GM18868 (cell line): ENCODE results near the gene KIF18B.
"Not testable (repeated sequence)": the region's sequence is repeated elsewhere in the genome, so short reads cannot be mapped to it uniquely, and the experiment has no call there.

Source experiments
- ATAC-seq: cut with Tn5 transposase; IDR thresholded peaks from one replicate; pipeline ENCODE4 v1.9.1; 2021; ENCODE audit warnings: mild to moderate bottlenecking, moderate library complexity; ENCODE audit not compliant: unreplicated experiment

KIF18B gene

GRCh38 chr17:44970136-44970741, 22.7 kb upstream of the KIF18B start:
- no peak for ATAC-seq

GRCh38 chr17:44969144-44969780, 21.7 kb upstream of the KIF18B start:
- ATAC-seq: no peak

GRCh38 chr17:44968225-44969143, 20.9 kb upstream of the KIF18B start, which contains the start of gene C1QL1:
C1QL1 (minus strand) TSS chr17:44968303; CDS start chr17:44968048, 255 bp downstream.
- peak; percentile 89 for ATAC-seq

- no peak for ATAC-seq
Measured at GRCh38 chr17:44967907-44968224, 20.3 kb upstream of the KIF18B start.

- peak; percentile 22 for ATAC-seq
Measured at GRCh38 chr17:44967026-44967906, 19.7 kb upstream of the KIF18B start.

GRCh38 chr17:44966348-44967025, 18.9 kb upstream of the KIF18B start:
- ATAC-seq: no peak

GRCh38 chr17:44965481-44966234, 18.1 kb upstream of the KIF18B start:
- ATAC-seq: no peak

- no peak for ATAC-seq
Measured at GRCh38 chr17:44961921-44962350, 14.4 kb upstream of the KIF18B start.

- ATAC-seq: no peak
Measured at GRCh38 chr17:44960691-44961090, 13.1 kb upstream of the KIF18B start.

- ATAC-seq: no peak
Measured at GRCh38 chr17:44959821-44960531, 12.4 kb upstream of the KIF18B start.

GRCh38 chr17:44956998-44957981, 9.7 kb upstream of the KIF18B start:
- no peak for ATAC-seq

- ATAC-seq: no peak
Measured at GRCh38 chr17:44955674-44956425, 8.3 kb upstream of the KIF18B start.

- no peak for ATAC-seq
Measured at GRCh38 chr17:44952946-44953475, 5.4 kb upstream of the KIF18B start.

- no peak for ATAC-seq
Measured at GRCh38 chr17:44948315-44948795, 782 bp upstream of the KIF18B start.

GRCh38 chr17:44945652-44946051, 1.9 kb downstream of the KIF18B start:
- ATAC-seq: not testable (repeated sequence)

- ATAC-seq: no peak
Measured at GRCh38 chr17:44942456-44942855, 5.1 kb downstream of the KIF18B start.
